K562 (cell line): ENCODE measurements around the gene NDUFS6. TPM values are rescaled to one million over a fixed set of nuclear protein-coding genes. Genes with fewer than 3 reads are reported as not detected.

Source experiments
- ARID3B ChIP-seq: fragments of 250-450 bp; sonication (Bioruptor Pico); IDR thresholded peaks from 2 replicates; pipeline ENCODE4 v1.4.0; 2020; ENCODE audit warnings: borderline replicate concordance
- BRCA1 ChIP-seq, 2 experiments: fragments of 450-650 bp in 1 of 2; sonication (generic) in 1 of 2; formaldehyde crosslinking in 1 of 2; IDR thresholded peaks; 2 replicates each; pipeline versions ENCODE4 v1.5.0 to v1.6.1; 2017 to 2020; ENCODE audit warnings: mild to moderate bottlenecking in 1 of 2, missing genetic modification reagents in 1 of 2
- BRD4 ChIP-seq: fragments of 200-600 bp; sonication (generic); IDR thresholded peaks from 2 replicates; pipeline ENCODE4 v1.6.1; 2017; ENCODE audit warnings: inconsistent platforms
- DACH1 ChIP-seq: fragments of 450-650 bp; IDR thresholded peaks from 2 replicates; pipeline ENCODE4 v1.6.1; 2018; ENCODE audit not compliant: partially characterized antibody
- HBP1 ChIP-seq: fragments of 450-650 bp; formaldehyde crosslinking; IDR thresholded peaks from 2 replicates; pipeline ENCODE4 v1.4.0; 2022; ENCODE audit warnings: missing genetic modification characterization
- MCM3 ChIP-seq: fragments of 450-650 bp; IDR thresholded peaks from 2 replicates; pipeline ENCODE4 v1.6.1; 2016
- NFIC ChIP-seq: fragments of 450-650 bp; IDR thresholded peaks from 2 replicates; pipeline ENCODE4 v1.6.1; 2017; ENCODE audit warnings: mild to moderate bottlenecking, inconsistent platforms
- RBM22 ChIP-seq: fragments of 200-400 bp; formaldehyde crosslinking; IDR thresholded peaks from 2 replicates; pipeline ENCODE4 v1.6.1; 2018; ENCODE audit warnings: low read length, low read depth; ENCODE audit not compliant: poor library complexity, severe bottlenecking
- SNAPC5 ChIP-seq: fragments of 250-450 bp; sonication (Bioruptor Pico); IDR thresholded peaks from 2 replicates; pipeline ENCODE4 v1.8.0; 2021; ENCODE audit warnings: moderate library complexity, mild to moderate bottlenecking, inconsistent platforms
- ZNF589 ChIP-seq: fragments of 200-800 bp; sonication (Bioruptor generic); IDR thresholded peaks from 2 replicates; pipeline ENCODE4 v1.6.1; 2016; ENCODE audit warnings: low read depth, missing genetic modification characterization, missing compliant biosample characterization
- polyA plus RNA-seq, 8 experiments: library from polyadenylated mRNA; depleted of rRNA in 4 of 8; stranded (reverse) in 5 of 8; unstranded in 3 of 8; fragments of >200 nt; fragmentation: Nextera tagmentation in 2 of 8; fragmentation: Illumina TruSeq in 1 of 8; extraction: Ambion mirVana in 2 of 8; extraction: Trizol in 1 of 8; gene quantifications; 2 replicates each; pipeline versions ENCODE4 v1.2.1 to v1.2.3, GENCODE V29; 2011 to 2014; ENCODE audit warnings: inconsistent platforms in 1 of 8, missing spikeins in 1 of 8
- total RNA-seq, 7 experiments: library from RNA; depleted of rRNA in 6 of 7; stranded (reverse); fragments of >200 nt in 6 of 7; fragmentation: Illumina TruSeq in 2 of 7; extraction: Trizol in 2 of 7; gene quantifications; 2 replicates each; pipeline versions ENCODE4 v1.2.1 to v1.2.3, GENCODE V29; 2011 to 2021; ENCODE audit warnings: low replicate concordance in 1 of 7

Gene NDUFS6
- total and polyA plus RNA-seq, 9 of the 15 experiments (the other 6 are each of a cell fraction or from before 2014, with no cell fraction given): 36.1 to 291 (median 77.0) TPM

- no peak for TF ChIP-seq ARID3B (CRISPR knock-in tag)
- TF ChIP-seq SNAPC5 (CRISPR knock-in tag): no peak
- no peak for TF ChIP-seq RBM22
- TF ChIP-seq DACH1: no peak
- no peak for TF ChIP-seq BRCA1 (IDR thresholded peaks at IDR 0.05)
- no peak for TF ChIP-seq BRCA1 (CRISPR knock-in tag; IDR thresholded peaks at IDR 0.05)
- TF ChIP-seq MCM3: no peak
- TF ChIP-seq BRD4: no peak
- no peak for TF ChIP-seq HBP1 (CRISPR knock-in tag)
- no peak for TF ChIP-seq ZNF589 (CRISPR knock-in tag)
- TF ChIP-seq NFIC: no peak
Observed at GRCh38 chr5:1779021-1779680, 22.1 kb upstream of the NDUFS6 start (continued).
